Activated CD4-positive, alpha-beta T cell treated with anti-CD3 and anti-CD28 coated beads, Interleukin-2, amount 50 U/mL, for 1 hour (primary cell): ENCODE measurements around the gene AGAP2.
"Not testable (repeated sequence)": the region's sequence is repeated elsewhere in the genome, so short reads cannot be mapped to it uniquely, and the experiment has no call there.

Experiments used
- DNase-seq: peaks from one replicate; pipeline ENCODE4 v3.0.0-alpha.2; 2020

Gene AGAP2

GRCh38 chr12:57738661-57739237, at the start of gene AGAP2:
Gene AGAP2, minus strand, starts transcription at chr12:57738742. Its CDS starts 496 bp downstream, at chr12:57738246.
- no peak for DNase-seq

GRCh38 chr12:57783861-57784260, 45.3 kb upstream of the AGAP2 start:
- DNase-seq, result no peak

- no peak for DNase-seq
These were observed 44.9 kb upstream of the AGAP2 start for GRCh38 chr12:57783466-57783801.

GRCh38 chr12:57782608-57783465, 44.3 kb upstream of the AGAP2 start, which contains the start of gene TSFM:
Gene TSFM, plus strand, starts transcription at chr12:57782787. Its CDS starts 15 bp downstream, at chr12:57782802.
- DNase-seq, result peak; percentile 98

GRCh38 chr12:57782243-57782607, 43.7 kb upstream of the AGAP2 start:
- no peak for DNase-seq

GRCh38 chr12:57781801-57782200, 43.3 kb upstream of the AGAP2 start:
- no peak for DNase-seq

- DNase-seq, result no peak
These were observed 42.7 kb upstream of the AGAP2 start for GRCh38 chr12:57781244-57781643.

- no peak for DNase-seq
These were observed 41.8 kb upstream of the AGAP2 start for GRCh38 chr12:57780284-57780897.

- DNase-seq, result no peak
These were observed 41.2 kb upstream of the AGAP2 start for GRCh38 chr12:57779736-57780135.

- DNase-seq, result no peak
These were observed 39.4 kb upstream of the AGAP2 start for GRCh38 chr12:57777911-57778310.

GRCh38 chr12:57777367-57777766, 38.8 kb upstream of the AGAP2 start:
- no peak for DNase-seq

GRCh38 chr12:57776247-57776587, 37.7 kb upstream of the AGAP2 start:
- DNase-seq, result no peak

GRCh38 chr12:57775563-57776246, 37.2 kb upstream of the AGAP2 start:
- DNase-seq, result no peak

GRCh38 chr12:57775044-57775443, 36.5 kb upstream of the AGAP2 start:
- no peak for DNase-seq

- DNase-seq, result not testable (repeated sequence)
These were observed 36.1 kb upstream of the AGAP2 start for GRCh38 chr12:57774634-57775033.

GRCh38 chr12:57772429-57773322, 34.1 kb upstream of the AGAP2 start, which contains the start of gene EEF1AKMT3:
Gene EEF1AKMT3, plus strand, starts transcription at chr12:57772614. Its CDS starts 111 bp downstream, at chr12:57772725.
- DNase-seq, result no peak

GRCh38 chr12:57771873-57772428, 33.4 kb upstream of the AGAP2 start, which contains the start of gene METTL1:
Gene METTL1, minus strand, starts transcription at chr12:57772105. Its CDS starts 22 bp downstream, at chr12:57772083.
- DNase-seq, result peak; percentile 87

- DNase-seq, result peak; percentile 78
These were observed 32.8 kb upstream of the AGAP2 start for GRCh38 chr12:57771236-57771872.

GRCh38 chr12:57770734-57771133, 32.2 kb upstream of the AGAP2 start:
- DNase-seq, result no peak

GRCh38 chr12:57769594-57769993, 31.1 kb upstream of the AGAP2 start:
- no peak for DNase-seq

GRCh38 chr12:57767876-57768275, 29.3 kb upstream of the AGAP2 start:
- DNase-seq, result no peak
